ENCODE data around the gene GRPEL1. TPM values are rescaled to one million over a fixed set of nuclear protein-coding genes. Genes with fewer than 3 reads are reported as not detected.

Gene GRPEL1
- total and polyA plus RNA-seq, 2 of the 8 experiments (the other 6 are each of a cell fraction or from before 2014, with no cell fraction given): 13.5 to 39.9 TPM

DNA sequence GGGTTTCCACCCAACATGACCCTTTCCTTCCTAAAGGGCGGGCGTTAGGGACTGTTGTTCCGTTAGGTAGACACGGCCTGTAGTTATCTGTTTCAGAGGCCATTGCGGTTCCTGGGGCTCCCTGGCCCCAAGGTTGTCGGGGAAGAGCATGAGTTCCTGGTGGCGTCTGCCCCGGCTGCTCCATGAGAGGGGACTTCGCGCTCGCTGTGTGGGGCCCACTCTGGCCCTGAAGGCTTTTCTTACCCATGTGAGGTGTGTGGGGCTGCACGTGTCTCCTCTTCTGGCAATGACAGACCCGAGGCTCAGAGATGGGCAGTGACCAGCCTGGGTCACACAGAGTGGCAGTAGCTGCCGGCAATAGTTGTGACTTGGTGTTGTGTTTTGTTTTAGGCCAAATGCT lies 15.6 kb downstream of the GRPEL1 start (continued):
- TF ChIP-seq, protein P1, sequence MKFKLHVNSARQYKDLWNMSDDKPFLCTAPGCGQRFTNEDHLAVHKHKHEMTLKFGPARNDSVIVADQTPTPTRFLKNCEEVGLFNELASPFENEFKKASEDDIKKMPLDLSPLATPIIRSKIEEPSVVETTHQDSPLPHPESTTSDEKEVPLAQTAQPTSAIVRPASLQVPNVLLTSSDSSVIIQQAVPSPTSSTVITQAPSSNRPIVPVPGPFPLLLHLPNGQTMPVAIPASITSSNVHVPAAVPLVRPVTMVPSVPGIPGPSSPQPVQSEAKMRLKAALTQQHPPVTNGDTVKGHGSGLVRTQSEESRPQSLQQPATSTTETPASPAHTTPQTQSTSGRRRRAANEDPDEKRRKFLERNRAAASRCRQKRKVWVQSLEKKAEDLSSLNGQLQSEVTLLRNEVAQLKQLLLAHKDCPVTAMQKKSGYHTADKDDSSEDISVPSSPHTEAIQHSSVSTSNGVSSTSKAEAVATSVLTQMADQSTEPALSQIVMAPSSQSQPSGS (IDR thresholded peaks at IDR 0.05; ENCODE audit: low read length): no peak
- no peak for TF ChIP-seq BACH1 (IDR thresholded peaks at IDR 0.05; ENCODE audit: low read length)
